H54 (cell line): Measurements from ENCODE around the gene CYTIP.

Experiments used
- DNase-seq: peaks from one replicate; pipeline ENCODE4 v3.0.0; 2011; ENCODE audit warnings: low spot score, mixed read lengths; ENCODE audit not compliant: insufficient read length
- FAIRE-seq: peaks from 3 replicates; lab custom pipeline; 2011; peaks lifted over from hg19 to GRCh38; lab: Jason Lieb, UNC
- POLR2A ChIP-seq: IDR thresholded peaks from 2 replicates; pipeline ENCODE4 v1.6.1; 2011; ENCODE audit warnings: low read depth, mild to moderate bottlenecking, low read length

The CYTIP gene

GRCh38 chr2:157443795-157444640 is at the start of gene CYTIP:
Gene CYTIP (minus strand): TSS chr2:157444089. CDS start chr2:157444020, 69 bp downstream.
- FAIRE-seq = no peak
- TF ChIP-seq POLR2A = no peak
- no peak for DNase-seq

- FAIRE-seq (peak; percentile 87), DNase-seq (peak; percentile 33)
- TF ChIP-seq POLR2A = no peak
Observed at GRCh38 chr2:157492189-157492773, 48.4 kb upstream of the CYTIP start.

DNA sequence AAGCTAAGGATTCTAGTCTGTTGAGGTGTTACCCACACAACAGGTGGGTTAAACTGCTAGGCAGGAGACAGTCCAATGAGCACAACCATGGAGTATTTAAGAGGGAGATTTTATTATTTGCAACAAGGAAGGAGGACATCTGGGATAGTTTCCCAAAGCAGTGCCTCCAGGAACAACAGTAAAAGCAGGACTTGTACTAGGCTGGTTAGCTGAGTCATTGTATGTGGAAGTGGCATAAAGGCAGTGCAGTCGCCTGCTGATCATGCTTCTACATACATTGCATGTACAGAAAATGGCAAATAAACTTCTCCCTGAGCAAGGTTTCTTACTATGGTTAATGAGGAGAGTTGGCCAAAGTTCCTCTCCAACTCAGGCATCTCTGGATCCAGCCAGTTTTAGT is 46.1 kb upstream of the CYTIP start:
- no peak for TF ChIP-seq POLR2A
- FAIRE-seq (no peak), DNase-seq (no peak)

- no peak for DNase-seq
- no peak for TF ChIP-seq POLR2A
- no peak for FAIRE-seq
Observed at GRCh38 chr2:157488877-157489276, 45.0 kb upstream of the CYTIP start.

DNA sequence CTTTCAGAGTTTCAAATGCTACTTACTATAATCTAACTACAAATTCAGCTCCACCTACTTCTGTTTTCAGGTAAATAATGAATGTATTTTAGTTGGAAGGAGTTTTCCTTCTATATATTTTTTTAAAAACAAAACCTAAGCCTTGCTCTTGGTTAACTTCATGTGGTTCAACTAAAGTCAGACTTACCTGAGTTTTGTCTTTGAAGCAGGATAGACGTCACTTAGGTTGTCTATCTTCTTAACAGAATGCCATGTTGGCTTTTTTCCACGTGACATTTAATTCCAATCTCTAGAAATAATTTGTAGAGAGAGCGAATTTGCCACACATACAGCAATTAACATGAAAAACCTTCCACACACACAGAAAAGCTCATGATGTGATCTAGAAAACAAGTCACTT is 43.9 kb upstream of the CYTIP start:
- no peak for FAIRE-seq
- TF ChIP-seq POLR2A = no peak
- no peak for DNase-seq

DNA sequence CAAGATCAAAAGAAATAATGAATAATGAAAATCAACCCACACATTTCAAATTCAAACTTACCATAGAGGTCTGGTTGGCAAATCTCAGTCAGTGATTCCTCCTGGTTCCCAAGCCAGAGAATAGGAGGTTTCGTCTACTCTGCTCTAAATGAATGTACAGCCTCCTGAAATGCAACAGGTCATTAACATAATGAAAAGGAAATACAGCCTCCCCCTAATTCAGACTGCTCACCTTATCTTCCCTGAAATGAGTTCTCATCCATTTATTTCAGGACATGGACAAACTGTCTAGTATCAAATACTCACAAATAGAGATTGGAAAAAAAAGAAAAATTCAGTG is 43.4 kb upstream of the CYTIP start:
- FAIRE-seq = no peak

GRCh38 chr2:157486596-157487270 is 42.8 kb upstream of the CYTIP start:
- FAIRE-seq (no peak), DNase-seq (no peak)
- TF ChIP-seq POLR2A = no peak

More for the DNA sequence above, 43.4 kb upstream of the CYTIP start:
- no peak for DNase-seq
- TF ChIP-seq POLR2A = no peak

- no peak for DNase-seq
- no peak for FAIRE-seq
- no peak for TF ChIP-seq POLR2A
Observed at GRCh38 chr2:157480182-157480961, 36.5 kb upstream of the CYTIP start.

DNA sequence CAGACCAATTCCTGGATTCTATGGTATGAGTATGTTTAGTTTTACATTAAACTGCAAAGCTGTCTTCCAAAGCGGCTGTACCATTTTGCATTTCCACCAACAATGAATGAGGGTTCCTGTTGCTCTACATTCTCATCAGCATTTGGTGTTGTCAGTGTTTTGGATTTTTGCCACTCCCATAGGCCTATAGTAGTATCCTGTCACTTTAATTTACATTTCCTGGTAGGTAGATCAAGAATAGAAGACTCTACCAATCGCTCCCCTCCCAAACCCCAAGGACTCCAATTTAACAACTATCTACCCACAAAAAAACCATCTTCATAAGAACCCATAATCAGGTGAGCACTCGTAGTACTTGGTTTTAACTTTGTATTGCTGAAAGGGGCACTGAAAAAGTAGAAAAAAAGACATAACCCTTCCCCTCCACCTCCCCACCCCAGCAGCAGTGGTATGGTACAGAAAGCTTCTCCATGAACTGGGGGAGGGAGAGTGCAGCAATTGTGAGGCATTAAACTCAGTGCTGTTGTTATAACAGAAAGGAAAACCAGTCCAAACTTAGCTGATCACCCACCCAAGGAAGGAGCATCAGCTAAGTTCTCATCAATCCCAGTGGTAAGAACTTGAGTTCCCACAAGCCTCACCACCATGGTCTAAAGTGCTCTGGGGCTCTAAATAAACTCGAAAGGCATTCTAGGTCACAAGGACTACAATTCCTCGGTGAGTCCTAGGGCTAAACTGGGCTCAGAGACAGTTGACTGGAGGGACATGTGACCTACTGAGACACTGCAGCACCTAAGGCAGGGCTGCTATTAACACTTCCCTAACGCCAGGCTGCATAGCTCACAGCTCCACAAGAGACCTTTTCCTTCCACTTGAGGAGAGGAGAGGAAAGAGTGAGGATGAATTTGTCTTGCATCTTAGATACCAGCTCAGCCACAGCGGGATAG is 35.5 kb upstream of the CYTIP start:
- DNase-seq (no peak), FAIRE-seq (no peak)
- no peak for TF ChIP-seq POLR2A

DNA sequence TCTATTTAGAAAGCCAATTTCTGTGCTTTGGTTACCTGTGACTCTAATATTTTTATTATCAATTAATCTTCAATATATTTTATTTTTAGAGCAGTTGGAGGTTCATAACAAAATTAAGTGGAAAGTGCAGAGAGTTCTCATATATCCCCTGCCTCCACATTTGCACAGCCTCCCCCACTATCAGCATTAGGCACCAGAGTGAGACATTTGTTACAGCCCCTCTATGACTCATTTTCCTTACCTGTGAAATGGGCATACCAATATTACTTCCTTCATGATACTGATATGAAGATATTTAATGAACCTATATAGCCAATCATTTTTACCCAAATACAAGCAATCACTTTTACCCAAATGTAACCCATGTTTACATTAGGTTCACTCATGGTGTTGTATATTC is 34.0 kb upstream of the CYTIP start:
- FAIRE-seq = no peak
- TF ChIP-seq POLR2A = no peak

GRCh38 chr2:157476953-157477709 is 33.2 kb upstream of the CYTIP start:
- no peak for TF ChIP-seq POLR2A
- DNase-seq (no peak), FAIRE-seq (no peak)

More for the DNA sequence above, 34.0 kb upstream of the CYTIP start:
- DNase-seq = no peak
